RWPE2 (cell line): ENCODE measurements around the gene EFNA5.

Experiments
- ATAC-seq: fragments of 200-7000 bp; cut with Tn5 transposase; 3 replicates; pipeline ENCODE4 v1.9.1; 2021; ENCODE audit warnings: low read depth
- DNase-seq: peaks from one replicate; pipeline ENCODE4 v3.0.0-alpha.2; 2020; ENCODE audit warnings: low spot score
- H3K27ac ChIP-seq: fragments of 450-650 bp; 2 replicates; pipeline ENCODE4 v1.5.1; 2017; ENCODE audit warnings: mild to moderate bottlenecking; ENCODE audit not compliant: poor library complexity, severe bottlenecking
- H3K27me3 ChIP-seq: fragments of 250-450 bp; sonication (Bioruptor Pico); 2 replicates; pipeline ENCODE4 v1.5.1; 2021; ENCODE audit warnings: mild to moderate bottlenecking, moderate library complexity; ENCODE audit not compliant: insufficient read depth, poor library complexity, severe bottlenecking
- H3K36me3 ChIP-seq: fragments of 250-450 bp; sonication (Bioruptor Pico); 2 replicates; pipeline ENCODE4 v1.5.1; 2020; ENCODE audit warnings: low read depth, mild to moderate bottlenecking, moderate library complexity
- H3K4me1 ChIP-seq: fragments of 250-450 bp; sonication (Bioruptor Pico); 2 replicates; pipeline ENCODE4 v1.5.1; 2021; ENCODE audit warnings: mild to moderate bottlenecking, moderate library complexity; ENCODE audit not compliant: insufficient read depth, poor library complexity, severe bottlenecking
- H3K4me3 ChIP-seq: fragments of 250-450 bp; sonication (Bioruptor Pico); 2 replicates; pipeline ENCODE4 v1.5.1; 2021; ENCODE audit warnings: mild to moderate bottlenecking, moderate library complexity; ENCODE audit not compliant: severe bottlenecking
- H3K9me3 ChIP-seq: fragments of 250-450 bp; sonication (Bioruptor Pico); 2 replicates; pipeline ENCODE4 v1.5.1; 2021; ENCODE audit warnings: mild to moderate bottlenecking, moderate library complexity; ENCODE audit not compliant: severe bottlenecking
- CTCF ChIP-seq: fragments of 450-650 bp; IDR thresholded peaks from one replicate; pipeline ENCODE4 v1.5.1; 2017; ENCODE audit warnings: mild to moderate bottlenecking, moderate library complexity; ENCODE audit not compliant: poor library complexity, severe bottlenecking

The EFNA5 gene

DNA sequence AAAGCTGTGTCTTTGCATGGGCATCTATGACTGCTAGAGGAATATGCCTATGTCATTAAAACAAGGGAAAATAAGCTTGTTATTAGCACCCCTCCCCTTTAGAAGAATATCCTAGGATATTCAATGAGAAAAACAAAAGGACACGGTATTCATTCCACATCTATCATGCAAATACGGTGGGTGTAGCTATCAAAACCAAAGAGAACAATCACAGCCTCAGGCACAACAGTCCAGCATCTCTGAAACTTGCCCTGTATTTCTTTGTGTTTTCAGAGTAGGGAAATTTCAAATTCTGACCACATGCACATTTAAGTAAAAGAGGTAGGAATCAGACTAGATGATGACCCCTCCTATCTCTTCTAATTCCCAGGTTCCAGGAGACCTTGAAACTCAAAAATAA, 209.9 kb downstream of the EFNA5 start:
- Histone ChIP-seq H3K36me3 (no peaks in the 10 kb centered on the region), H3K27me3 (no peaks in the 10 kb centered on the region), H3K4me1 (peaks cover 22% of the 10 kb centered on the region), H3K27ac (no peak overlapping the region), H3K4me3 (no peak overlapping the region), H3K9me3 (no peaks in the 10 kb centered on the region)
- DNase-seq (no peak), ATAC-seq (no peak)
- TF ChIP-seq CTCF = no peak

GRCh38 chr5:107459605-107460004, 211.1 kb downstream of the EFNA5 start:
- Histone ChIP-seq H3K4me1 (peaks cover 28% of the 10 kb centered on the region), H3K9me3 (no peaks in the 10 kb centered on the region), H3K36me3 (no peaks in the 10 kb centered on the region), H3K27ac (no peak overlapping the region), H3K4me3 (no peak overlapping the region), H3K27me3 (no peaks in the 10 kb centered on the region)
- no peak for DNase-seq
- ATAC-seq = no peak
- TF ChIP-seq CTCF = no peak

DNA sequence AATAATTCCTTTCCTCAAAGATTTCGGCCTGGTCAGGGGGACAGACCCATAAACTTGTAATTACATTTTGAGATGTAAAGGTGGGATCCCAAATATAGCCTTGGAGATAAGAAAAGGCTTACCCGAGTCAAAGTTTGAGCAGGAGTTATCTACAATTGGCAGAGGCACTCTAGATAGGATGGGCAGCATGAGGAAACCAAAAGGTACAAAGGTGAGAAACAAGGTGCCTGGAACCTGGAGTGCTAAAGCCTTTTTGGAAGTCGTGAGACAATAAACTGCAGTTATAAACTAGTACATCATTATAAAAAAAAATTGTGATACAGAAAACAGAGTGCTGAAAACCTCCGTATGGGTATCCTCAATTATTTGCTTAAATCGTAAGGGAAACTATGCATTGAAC, 212.4 kb downstream of the EFNA5 start:
- no peak for DNase-seq
- Histone ChIP-seq H3K27ac (no peak overlapping the region), H3K4me3 (no peak overlapping the region), H3K27me3 (no peaks in the 10 kb centered on the region), H3K36me3 (no peaks in the 10 kb centered on the region), H3K9me3 (no peaks in the 10 kb centered on the region), H3K4me1 (peaks cover 38% of the 10 kb centered on the region)
- no peak for TF ChIP-seq CTCF
- no peak for ATAC-seq

DNA sequence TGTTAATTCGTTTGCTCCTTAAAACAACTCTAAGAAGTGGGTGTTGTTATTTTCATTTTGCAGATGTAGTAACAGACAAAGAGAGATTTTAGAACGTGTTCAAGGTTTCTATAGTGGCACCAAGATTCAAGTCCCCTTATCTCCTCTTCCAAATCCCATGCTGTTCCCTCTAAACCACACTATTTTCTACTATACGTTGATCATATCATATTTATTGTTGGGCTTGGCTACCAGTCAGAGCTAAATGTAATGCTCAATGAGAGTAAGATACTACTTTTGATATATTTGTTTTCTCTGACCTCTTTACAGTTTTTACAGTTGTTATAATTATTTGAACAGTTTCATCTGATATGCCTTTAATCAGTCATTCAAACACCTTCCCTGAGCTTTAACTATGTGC, 212.9 kb downstream of the EFNA5 start:
- no peak overlapping the region for H3K27ac ChIP-seq
- ATAC-seq (no peak), DNase-seq (no peak)
- TF ChIP-seq CTCF = no peak
- H3K36me3 ChIP-seq = no peaks in the 10 kb centered on the region
- H3K27me3 ChIP-seq = no peaks in the 10 kb centered on the region
- H3K9me3 ChIP-seq = no peaks in the 10 kb centered on the region
- peaks cover 38% of the 10 kb centered on the region for H3K4me1 ChIP-seq
- H3K4me3 ChIP-seq = no peak overlapping the region

- no peak for TF ChIP-seq CTCF
- H3K4me1 ChIP-seq = peaks cover 38% of the 10 kb centered on the region
- peak overlapping the region; percentile 88 for H3K27ac ChIP-seq
- H3K9me3 ChIP-seq = no peaks in the 10 kb centered on the region
- ATAC-seq (no peak), DNase-seq (no peak)
- no peaks in the 10 kb centered on the region for H3K27me3 ChIP-seq
- H3K36me3 ChIP-seq = no peaks in the 10 kb centered on the region
- no peak overlapping the region for H3K4me3 ChIP-seq
Observed at GRCh38 chr5:107457138-107457537, 213.6 kb downstream of the EFNA5 start.
